Measurements from ENCODE around the gene GHRH. TPM values are rescaled to one million over a fixed set of nuclear protein-coding genes. Genes with fewer than 3 reads are reported as not detected.

Gene GHRH
- not detected for total RNA-seq

GRCh38 chr20:37261714-37262113 lies at the start of gene GHRH:
TSS of gene GHRH (minus strand) at chr20:37261814. CDS start at chr20:37256889, 4,925 bp downstream.
- no peak for DNase-seq (ENCODE audit: low spot score)
- ATAC-seq = no peak
- intact Hi-C loops (cut with DNase I) = no loop called here

GRCh38 chr20:37310951-37311350 lies 49.3 kb upstream of the GHRH start:
- intact Hi-C loops (cut with DNase I) = no loop called here
- DNase-seq (ENCODE audit: low spot score) = peak; percentile 58
- ATAC-seq = no peak

GRCh38 chr20:37309936-37310590 lies 48.4 kb upstream of the GHRH start:
- ATAC-seq = no peak
- intact Hi-C loops (cut with DNase I) = no loop called here
- DNase-seq (ENCODE audit: low spot score) = peak; percentile 23

- DNase-seq (ENCODE audit: low spot score) = peak; percentile 40
- no peak for ATAC-seq
- intact Hi-C loops (cut with DNase I) = no loop called here
These were observed 47.7 kb upstream of the GHRH start for GRCh38 chr20:37309290-37309689.

- DNase-seq (ENCODE audit: low spot score) (no peak), ATAC-seq (no peak)
- intact Hi-C loops (cut with DNase I) = no loop called here
These were observed 46.8 kb upstream of the GHRH start for GRCh38 chr20:37308086-37309050.

- peak; percentile 21 for DNase-seq (ENCODE audit: low spot score)
- intact Hi-C loops (cut with DNase I) = no loop called here
- no peak for ATAC-seq
These were observed 44.2 kb upstream of the GHRH start for GRCh38 chr20:37305839-37306238.

- intact Hi-C loops (cut with DNase I) = no loop called here
- DNase-seq (ENCODE audit: low spot score) = no peak
These were observed 43.5 kb upstream of the GHRH start for GRCh38 chr20:37305079-37305478.

GRCh38 chr20:37303637-37304036 lies 42.0 kb upstream of the GHRH start:
- DNase-seq (ENCODE audit: low spot score) = no peak
- no peak for ATAC-seq
- intact Hi-C loops (cut with DNase I) = no loop called here

More at GRCh38 chr20:37305079-37305478, 43.5 kb upstream of the GHRH start:
- no peak for ATAC-seq

- ATAC-seq (no peak), DNase-seq (ENCODE audit: low spot score) (no peak)
- intact Hi-C loops (cut with DNase I) = no loop called here
These were observed 41.4 kb upstream of the GHRH start for GRCh38 chr20:37302981-37303380.

- intact Hi-C loops (cut with DNase I) = no loop called here
- DNase-seq (ENCODE audit: low spot score) = no peak
- no peak for ATAC-seq
These were observed 39.9 kb upstream of the GHRH start for GRCh38 chr20:37301558-37301957.

- peak; percentile 35 for DNase-seq (ENCODE audit: low spot score)
- intact Hi-C loops (cut with DNase I) = no loop called here
- no peak for ATAC-seq
These were observed 39.5 kb upstream of the GHRH start for GRCh38 chr20:37301120-37301519.

GRCh38 chr20:37299718-37300528 lies 38.3 kb upstream of the GHRH start:
- intact Hi-C loops (cut with DNase I) = no loop called here
- ATAC-seq (peak; percentile 41), DNase-seq (ENCODE audit: low spot score) (peak; percentile 36)

GRCh38 chr20:37298190-37298939 lies 36.8 kb upstream of the GHRH start:
- intact Hi-C loops (cut with DNase I) = no loop called here
- DNase-seq (ENCODE audit: low spot score) (no peak), ATAC-seq (no peak)

GRCh38 chr20:37297066-37297736 lies 35.6 kb upstream of the GHRH start:
- intact Hi-C loops (cut with DNase I) = no loop called here
- no peak for DNase-seq (ENCODE audit: low spot score)
- ATAC-seq = no peak

GRCh38 chr20:37296371-37296770 lies 34.8 kb upstream of the GHRH start:
- intact Hi-C loops (cut with DNase I) = no loop called here
- ATAC-seq = no peak
- DNase-seq (ENCODE audit: low spot score) = no peak

GRCh38 chr20:37295595-37295994 lies 34.0 kb upstream of the GHRH start:
- no peak for DNase-seq (ENCODE audit: low spot score)
- intact Hi-C loops (cut with DNase I) = no loop called here
- ATAC-seq = no peak

GRCh38 chr20:37295001-37295400 lies 33.4 kb upstream of the GHRH start:
- ATAC-seq = peak; percentile 48
- intact Hi-C loops (cut with DNase I) = no loop called here
- no peak for DNase-seq (ENCODE audit: low spot score)

- no peak for ATAC-seq
- intact Hi-C loops (cut with DNase I) = no loop called here
- no peak for DNase-seq (ENCODE audit: low spot score)
These were observed 32.8 kb upstream of the GHRH start for GRCh38 chr20:37294262-37294981.
